NT2/D1 (cell line): ENCODE results near the gene PKN3.
"Not testable (repeated sequence)": the region's sequence is repeated elsewhere in the genome, so short reads cannot be mapped to it uniquely, and the experiment has no call there.

Source experiments
- DNase-seq: peaks from one replicate; pipeline ENCODE4 v3.0.0-alpha.2; 2011; ENCODE audit warnings: low read depth, low spot score
- H3K27me3 ChIP-seq: 2 replicates; pipeline ENCODE4 v1.6.0; 2011; ENCODE audit warnings: mild to moderate bottlenecking; ENCODE audit not compliant: insufficient read length, insufficient read depth
- H3K36me3 ChIP-seq: 2 replicates; pipeline ENCODE4 v1.6.1; 2011; ENCODE audit warnings: mild to moderate bottlenecking, low read length, mixed read lengths; ENCODE audit not compliant: insufficient read depth, insufficient read length
- H3K4me1 ChIP-seq: 2 replicates; pipeline ENCODE4 v1.5.1; 2011; ENCODE audit not compliant: insufficient read depth, insufficient read length
- H3K4me3 ChIP-seq: 2 replicates; pipeline ENCODE4 v1.5.1; 2011; ENCODE audit warnings: low read depth; ENCODE audit not compliant: insufficient read length
- H3K9ac ChIP-seq: 2 replicates; pipeline ENCODE4 v1.6.0; 2011; ENCODE audit warnings: low read depth; ENCODE audit not compliant: insufficient read length
- H3K9me3 ChIP-seq: 2 replicates; pipeline ENCODE4 v1.5.1; 2011; ENCODE audit warnings: mild to moderate bottlenecking, low read length; ENCODE audit not compliant: insufficient read depth
- SUZ12 ChIP-seq: IDR thresholded peaks from 2 replicates; pipeline ENCODE4 v1.6.1; 2011; ENCODE audit not compliant: insufficient read length, insufficient read depth; ENCODE audit errors: extremely low read depth
- YY1 ChIP-seq: IDR thresholded peaks from 2 replicates; pipeline ENCODE4 v1.6.1; 2011; ENCODE audit not compliant: insufficient read length, insufficient read depth
- ZNF274 ChIP-seq: IDR thresholded peaks from 2 replicates; pipeline ENCODE4 v1.6.1; 2011; ENCODE audit warnings: mild to moderate bottlenecking, low read depth, low read length

The PKN3 gene

DNA sequence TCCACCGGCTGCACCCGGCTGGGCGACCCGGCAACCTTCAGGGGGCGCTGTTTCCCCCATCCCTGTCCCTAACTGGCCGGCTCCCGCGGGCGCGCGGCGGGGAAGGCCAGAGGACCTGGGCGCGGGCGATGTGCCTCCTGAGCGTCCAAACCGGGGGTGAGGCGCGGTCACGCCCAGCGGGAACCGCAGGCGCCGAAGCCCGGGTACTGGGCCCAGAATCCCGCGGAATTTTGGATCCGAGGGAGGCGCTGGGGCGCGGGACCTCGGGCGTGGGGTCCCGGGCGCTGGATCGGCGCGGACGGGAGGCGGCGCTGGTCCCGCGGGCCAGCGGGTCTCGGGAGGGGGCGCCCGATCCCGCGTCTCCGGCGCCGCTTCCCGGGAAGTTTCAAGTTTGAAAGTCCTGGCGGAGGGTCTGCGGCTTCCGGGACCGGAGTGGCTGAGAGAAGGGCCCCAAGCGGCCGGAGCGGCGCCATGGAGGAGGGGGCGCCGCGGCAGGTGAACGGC lies at the start of gene PKN3:
PKN3 (plus strand) TSS at position 59 of the 504 bp plus-strand sequence; CDS start at position 472, 413 bp downstream.
- peaks cover 11% of the 10 kb centered on the region for H3K4me1 ChIP-seq
- H3K27me3 ChIP-seq, result no peaks in the 10 kb centered on the region
- peak within 1 kb of the TSS; percentile 65 for H3K4me3 ChIP-seq
- TF ChIP-seq ZNF274 (no peak), YY1 (no peak), SUZ12 (no peak)
- peak within 1 kb of the TSS; percentile 84 for H3K9ac ChIP-seq
- peak; percentile 87 for DNase-seq
- H3K9me3 ChIP-seq, result no peaks in the 10 kb centered on the region
- peaks cover 32% of the 10 kb centered on the region for H3K36me3 ChIP-seq

DNA sequence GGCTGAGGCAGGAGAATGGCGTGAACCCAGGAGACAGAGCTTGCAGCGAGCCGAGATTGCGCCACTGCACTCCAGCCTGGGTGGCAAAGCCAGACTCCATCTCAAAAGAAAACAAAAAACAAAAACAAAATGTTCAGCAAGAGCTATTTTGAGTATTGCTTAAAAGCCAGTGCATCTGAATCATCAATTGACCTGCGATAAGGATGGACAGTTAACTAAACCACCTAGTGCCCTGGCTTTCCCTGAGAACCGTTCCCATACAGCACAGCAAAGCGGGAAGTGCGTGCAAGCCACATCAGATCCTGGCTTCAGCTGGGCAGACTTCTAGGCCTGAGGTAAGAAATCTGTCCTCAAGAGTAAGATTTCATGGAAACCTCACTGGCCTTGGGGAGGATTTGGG lies 48.4 kb upstream of the PKN3 start:
- no peak for DNase-seq
- Histone ChIP-seq H3K27me3 (no peaks in the 10 kb centered on the region), H3K9me3 (no peaks in the 10 kb centered on the region), H3K9ac (no peak overlapping the region), H3K4me1 (no peaks in the 10 kb centered on the region), H3K4me3 (no peak overlapping the region), H3K36me3 (peaks cover 26% of the 10 kb centered on the region)
- TF ChIP-seq SUZ12, result no peak
- TF ChIP-seq ZNF274, result no peak
- no peak for TF ChIP-seq YY1

DNA sequence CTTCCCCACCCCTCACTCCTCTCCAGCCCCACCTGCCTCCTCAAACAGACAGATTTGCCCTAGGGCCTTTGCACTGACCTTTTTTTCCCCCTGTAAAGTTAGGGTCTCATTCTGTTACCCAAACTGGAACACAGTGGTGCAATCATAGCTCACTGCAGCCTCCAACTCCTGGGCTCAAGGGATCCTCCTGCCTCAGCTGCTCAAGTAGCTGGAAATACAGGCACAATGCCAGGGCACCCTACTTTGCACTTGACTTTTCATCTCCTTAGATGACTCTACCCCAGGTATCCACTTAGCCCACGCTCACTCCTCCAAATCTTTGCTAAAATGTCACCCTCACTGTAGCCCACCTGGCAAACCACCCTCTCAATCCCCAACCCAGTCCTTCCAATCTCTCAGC lies 47.8 kb upstream of the PKN3 start:
- Histone ChIP-seq H3K4me1 (no peaks in the 10 kb centered on the region), H3K9me3 (no peaks in the 10 kb centered on the region), H3K9ac (peak overlapping the region; percentile 42), H3K4me3 (no peak overlapping the region), H3K36me3 (peaks cover 20% of the 10 kb centered on the region), H3K27me3 (no peaks in the 10 kb centered on the region)
- no peak for DNase-seq
- TF ChIP-seq ZNF274, result no peak
- no peak for TF ChIP-seq SUZ12
- no peak for TF ChIP-seq YY1

DNA sequence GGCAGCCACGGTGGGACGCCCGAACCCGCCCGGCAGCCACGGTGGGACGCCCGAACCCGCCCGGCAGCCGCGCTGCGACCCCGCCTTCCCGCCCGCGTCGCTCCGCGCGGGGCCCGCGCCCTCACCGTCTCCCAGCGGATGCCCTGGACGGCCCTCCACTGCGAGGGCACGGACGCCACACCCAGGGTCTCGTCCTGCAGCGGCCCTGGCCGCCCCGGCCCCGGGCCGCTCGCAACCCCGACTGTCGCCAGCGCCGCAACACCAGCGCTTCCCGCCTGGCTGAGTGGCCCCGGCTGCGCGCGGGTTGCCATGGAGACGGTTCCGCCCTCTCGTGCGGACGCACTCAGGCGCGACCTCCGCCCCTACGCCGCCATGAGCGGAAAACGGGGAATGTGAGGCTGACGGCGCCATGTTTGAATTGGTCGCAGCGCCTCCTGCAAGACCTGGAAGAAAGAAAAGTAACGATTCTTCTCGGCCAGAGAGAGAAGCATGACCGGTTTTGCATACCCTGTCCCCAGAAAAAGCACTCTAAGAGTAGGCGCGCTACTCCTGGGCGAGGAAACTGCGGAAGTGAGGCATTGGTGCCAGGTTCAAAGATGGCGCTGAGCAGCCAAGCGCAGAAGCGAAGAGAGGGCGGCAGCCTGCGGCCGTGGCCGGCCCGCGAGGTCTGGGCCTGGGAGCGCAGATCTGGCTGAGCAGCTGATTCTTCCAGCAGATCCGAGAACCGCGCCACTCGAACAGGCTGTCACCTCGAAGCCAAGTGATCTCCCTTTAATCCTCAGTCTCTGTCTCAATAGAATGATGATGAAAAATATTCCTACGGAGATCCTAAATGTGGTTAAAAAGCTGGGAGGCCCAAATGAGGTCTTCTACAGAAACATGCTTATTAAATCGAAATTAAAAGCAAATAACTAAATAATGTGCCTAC lies 45.6 kb upstream of the PKN3 start, which contains the start of gene DYNC2I2:
DYNC2I2 (minus strand) TSS at position 432 of the 928 bp plus-strand sequence; CDS start at position 311, 121 bp downstream.
- peaks cover 20% of the 10 kb centered on the region for H3K36me3 ChIP-seq
- peak; percentile 93 for DNase-seq
- TF ChIP-seq ZNF274 (no peak), YY1 (peak; percentile 98)
- no peaks in the 10 kb centered on the region for H3K9me3 ChIP-seq
- peak within 1 kb of the TSS; percentile 90 for H3K4me3 ChIP-seq
- H3K4me1 ChIP-seq, result no peaks in the 10 kb centered on the region
- H3K9ac ChIP-seq, result peak within 1 kb of the TSS; percentile 99
- no peaks in the 10 kb centered on the region for H3K27me3 ChIP-seq

DNA sequence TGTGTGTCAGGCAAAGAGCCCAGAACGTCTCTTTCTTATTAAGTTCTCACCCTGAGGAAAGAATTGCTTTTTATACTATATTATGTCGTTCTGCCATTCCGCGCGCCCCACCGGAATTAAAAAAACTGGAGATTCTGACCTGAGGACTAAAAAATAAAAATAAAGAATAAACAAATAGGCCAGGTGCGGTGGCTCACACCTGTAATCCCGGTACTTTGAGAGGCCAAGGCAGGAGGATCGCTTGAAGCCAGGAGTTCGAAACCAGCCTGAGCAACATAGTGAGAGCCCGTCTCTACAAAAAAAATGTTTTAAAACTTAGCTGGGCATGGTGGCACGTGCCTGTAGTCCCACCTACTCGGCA lies 45.0 kb upstream of the PKN3 start:
- H3K4me3 ChIP-seq, result peak overlapping the region; percentile 90

DNA sequence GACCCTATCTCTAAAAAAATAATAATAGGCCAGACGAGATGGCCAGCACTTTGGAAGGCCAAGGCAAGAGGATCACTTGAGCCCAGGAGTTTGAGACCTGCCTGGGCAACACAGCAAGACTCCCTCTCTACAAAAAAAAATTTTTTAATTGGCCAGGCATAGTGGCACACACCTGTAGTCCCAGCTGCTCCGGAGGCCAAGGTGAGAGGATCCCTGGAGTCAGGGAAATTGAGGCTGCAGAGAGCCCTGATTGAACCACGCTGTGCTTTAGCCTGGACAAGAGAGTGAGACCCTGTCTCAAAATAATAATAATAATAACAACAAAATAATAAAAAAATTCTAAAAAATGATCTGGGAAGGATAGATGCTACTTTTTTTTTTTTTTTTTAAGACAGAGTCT lies 44.5 kb upstream of the PKN3 start:
- Histone ChIP-seq H3K4me3 (no peak overlapping the region), H3K9me3 (no peaks in the 10 kb centered on the region), H3K4me1 (no peaks in the 10 kb centered on the region), H3K9ac (no peak overlapping the region), H3K36me3 (peaks cover 16% of the 10 kb centered on the region), H3K27me3 (no peaks in the 10 kb centered on the region)
- DNase-seq, result no peak
- TF ChIP-seq SUZ12 (no peak), ZNF274 (no peak), YY1 (no peak)

More for the DNA sequence above, 45.0 kb upstream of the PKN3 start:
- no peak for DNase-seq
- H3K27me3 ChIP-seq, result no peaks in the 10 kb centered on the region
- peak overlapping the region; percentile 99 for H3K9ac ChIP-seq
- peaks cover 16% of the 10 kb centered on the region for H3K36me3 ChIP-seq
- no peaks in the 10 kb centered on the region for H3K4me1 ChIP-seq
- no peak for TF ChIP-seq YY1
- TF ChIP-seq SUZ12, result no peak
- TF ChIP-seq ZNF274, result no peak
- H3K9me3 ChIP-seq, result no peaks in the 10 kb centered on the region

DNA sequence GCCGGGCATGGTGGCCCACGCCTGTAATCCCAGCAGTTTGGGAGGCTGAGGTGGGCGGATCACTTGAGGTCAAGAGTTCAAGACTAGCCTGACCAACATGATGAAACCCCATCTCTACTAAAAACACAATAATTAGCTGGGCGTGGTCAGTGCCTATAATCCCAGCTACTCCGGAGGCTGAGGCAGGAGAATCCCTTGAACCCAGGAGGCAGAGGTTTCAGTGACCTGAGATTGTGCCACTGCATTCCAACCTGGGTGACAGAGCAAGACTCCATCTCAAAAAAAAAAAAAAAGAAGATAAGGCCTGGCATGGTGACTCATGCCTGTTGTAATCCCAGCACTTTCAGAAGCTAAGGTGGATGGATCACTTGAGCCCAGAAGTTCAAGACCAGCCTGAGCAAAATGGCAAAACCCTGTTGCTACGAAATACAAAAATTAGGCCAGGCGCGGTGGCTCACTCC lies 35.8 kb upstream of the PKN3 start:
- not testable (repeated sequence) for H3K4me1 ChIP-seq, DNase-seq, H3K9ac ChIP-seq, H3K4me3 ChIP-seq, H3K27me3 ChIP-seq, H3K36me3 ChIP-seq, H3K9me3 ChIP-seq
